Gastrocnemius medialis (tissue), 4 donors: ENCODE measurements around the gene KLHL20.
"Not testable (repeated sequence)": the region's sequence is repeated elsewhere in the genome, so short reads cannot be mapped to it uniquely, and the experiment has no call there.

Experiments used
- CTCF ChIP-seq, 5 experiments: fragments of 450-650 bp in 3 of 5; fragments of 200-600 bp in 2 of 5; sonication (generic) in 2 of 5; IDR thresholded peaks in 4 of 5; conservative IDR thresholded peaks in 1 of 5; 1 replicate in 4 of 5; 2 replicates in 1 of 5; pipeline ENCODE4 v1.5.1; 2016 to 2019; ENCODE audit warnings: antibody characterized with exemption in 5 of 5, mild to moderate bottlenecking in 3 of 5, moderate library complexity in 3 of 5
- POLR2A ChIP-seq, 2 donors: fragments of 450-650 bp; IDR thresholded peaks; one replicate each; pipeline ENCODE4 v1.6.1; 2017; ENCODE audit warnings: antibody characterized with exemption in 2 of 2, mild to moderate bottlenecking in 2 of 2, moderate library complexity in 2 of 2

GRCh38 chr1:173764331-173764730 lies 49.5 kb downstream of the KLHL20 start:
- TF ChIP-seq CTCF (IDR thresholded peaks at IDR 0.05 in 4 of 5, conservative IDR thresholded peaks at IDR 0.05 in 1 of 5); POLR2A (IDR thresholded peaks at IDR 0.05): not testable (repeated sequence)
